GM12892 (cell line): ENCODE data around the gene SH3BP4.

Source experiments
- DNase-seq: peaks from one replicate; pipeline ENCODE4 v3.0.0; 2011; ENCODE audit not compliant: insufficient read length
- FAIRE-seq: peaks from 2 replicates; lab custom pipeline; 2011; peaks lifted over from hg19 to GRCh38; lab: Jason Lieb, UNC
- POLR2A ChIP-seq: IDR thresholded peaks from 2 replicates; pipeline ENCODE4 v1.6.1; 2011; ENCODE audit warnings: low read depth, low read length, control low read depth
- POLR2AphosphoS5 ChIP-seq: IDR thresholded peaks from 2 replicates; pipeline ENCODE4 v1.6.1; 2011; ENCODE audit warnings: low read depth, low read length, control low read depth
- TAF1 ChIP-seq: IDR thresholded peaks from 2 replicates; pipeline ENCODE4 v1.6.1; 2011; ENCODE audit warnings: low read depth, mild to moderate bottlenecking, control low read depth, low read length, borderline replicate concordance

The SH3BP4 gene

DNA sequence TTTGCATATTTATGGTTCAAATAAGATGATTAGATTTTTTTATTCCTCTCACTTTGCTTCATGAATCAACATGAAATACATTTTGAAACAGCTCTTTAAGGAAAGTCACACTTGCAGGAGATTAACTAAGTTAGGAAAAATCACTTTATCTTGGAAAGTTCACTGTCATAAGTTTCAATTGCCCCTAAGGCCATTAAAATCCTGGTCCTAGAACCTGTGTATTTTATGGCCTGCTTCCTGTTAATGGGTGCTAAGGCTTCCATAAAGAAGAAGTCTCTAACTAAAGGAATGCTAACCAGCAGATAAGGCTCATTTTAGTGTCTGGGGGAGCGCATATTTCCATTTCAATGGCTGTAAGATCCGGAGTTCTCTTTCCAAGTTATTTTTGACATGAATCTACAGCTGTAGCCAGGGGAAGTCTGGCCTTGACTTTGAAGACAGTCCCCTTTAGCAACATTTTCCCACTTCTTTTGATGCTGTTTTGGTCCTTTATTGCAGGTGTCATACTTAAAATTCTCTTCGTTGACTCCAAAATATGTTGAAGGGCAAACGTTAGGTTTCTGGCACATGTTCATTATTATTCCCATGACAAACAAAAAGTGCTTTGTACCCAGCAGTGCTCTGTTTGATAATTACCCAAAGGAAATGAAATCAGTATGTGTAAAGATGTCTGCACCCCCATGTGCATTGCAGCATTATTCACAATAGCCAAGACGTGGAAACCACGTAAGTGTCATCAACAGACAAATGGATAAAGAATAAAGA is 34.4 kb upstream of the SH3BP4 start:
- DNase-seq: no peak
- FAIRE-seq: no peak
- no peak for TF ChIP-seq POLR2A

DNA sequence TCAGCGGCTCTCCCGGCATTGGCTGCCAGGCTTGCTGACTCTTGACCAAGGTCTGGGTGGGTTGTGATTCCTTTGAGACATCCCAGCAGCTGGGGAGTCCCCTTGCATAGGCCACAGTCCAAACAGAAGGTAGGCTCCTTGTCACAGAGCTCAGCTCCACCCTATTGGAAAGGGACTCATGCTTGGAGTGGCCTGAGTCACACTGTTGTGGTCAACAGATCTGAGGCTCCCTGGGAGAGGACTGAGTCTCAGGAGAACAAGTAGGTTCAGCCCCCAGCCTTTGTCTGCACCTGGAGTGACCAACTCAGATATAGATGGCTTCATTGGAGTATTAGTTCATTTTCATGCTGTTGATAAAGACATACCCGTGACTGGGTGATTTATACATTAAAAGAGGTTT is 32.1 kb upstream of the SH3BP4 start:
- no peak for DNase-seq
- TF ChIP-seq POLR2AphosphoS5 (no peak), TAF1 (no peak)
- no peak for FAIRE-seq

DNA sequence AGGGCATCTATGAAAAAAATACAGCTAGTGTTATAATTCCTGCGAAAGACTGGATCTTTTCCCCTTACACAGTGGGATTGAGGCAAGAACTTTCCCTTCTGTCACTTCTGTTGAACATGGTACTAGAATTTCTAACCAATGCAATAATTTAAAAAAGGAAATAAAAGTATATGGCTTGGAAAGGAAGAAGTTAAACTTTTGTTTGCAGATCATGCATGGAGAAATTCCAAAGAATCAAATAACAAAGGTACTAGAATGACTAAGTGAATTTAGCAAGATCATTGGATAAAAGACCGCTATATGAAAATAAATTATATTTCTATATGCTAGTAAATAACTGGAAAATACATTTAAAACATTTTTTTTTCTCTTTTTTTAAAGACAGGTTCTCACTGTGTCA is 31.0 kb upstream of the SH3BP4 start:
- no peak for DNase-seq
- FAIRE-seq: no peak
- TF ChIP-seq POLR2AphosphoS5 (no peak), POLR2A (no peak), TAF1 (no peak)

DNA sequence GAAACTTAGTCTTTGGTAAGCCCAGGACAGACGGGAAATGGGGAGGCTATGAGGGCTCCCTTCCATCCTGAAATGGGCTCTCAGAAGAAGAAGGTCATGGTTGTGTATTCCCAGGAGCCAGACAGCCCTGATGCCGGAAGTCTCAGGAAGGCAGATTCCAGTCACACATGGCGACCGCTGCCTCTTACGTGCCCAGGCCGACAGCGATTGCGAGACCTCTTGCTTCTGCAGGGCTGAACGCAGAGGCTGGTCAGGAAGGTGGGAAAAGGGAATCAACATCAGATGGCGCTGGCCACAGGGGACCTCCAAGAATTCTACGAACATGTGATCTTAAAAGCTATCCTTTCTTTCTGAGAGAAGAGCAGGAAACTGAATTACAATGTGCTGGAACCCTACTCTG is 22.8 kb upstream of the SH3BP4 start:
- TF ChIP-seq POLR2AphosphoS5 (no peak), POLR2A (no peak), TAF1 (no peak)
- no peak for DNase-seq
- FAIRE-seq: no peak

DNA sequence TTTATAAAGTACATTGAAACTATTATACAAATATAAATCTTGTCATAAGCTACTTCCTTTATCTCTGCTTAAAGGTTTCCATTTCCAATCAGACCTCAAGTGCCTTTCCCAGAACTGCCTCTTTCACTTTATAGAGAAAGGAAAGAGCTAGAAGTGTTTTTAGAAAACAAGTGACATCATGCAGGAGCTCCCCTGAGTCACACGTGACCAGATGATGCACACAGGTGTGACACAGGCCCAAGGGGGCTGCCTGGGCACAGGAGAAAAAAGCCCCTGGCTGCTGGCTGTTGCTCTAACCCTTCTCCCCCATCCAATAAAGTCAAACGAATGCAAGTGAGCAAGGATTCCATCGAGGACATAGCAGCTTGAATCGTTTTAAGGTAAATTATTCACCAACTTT is 21.4 kb upstream of the SH3BP4 start:
- DNase-seq (no peak), FAIRE-seq (no peak)
- TF ChIP-seq POLR2AphosphoS5: no peak
- TF ChIP-seq POLR2A: no peak
- no peak for TF ChIP-seq TAF1

DNA sequence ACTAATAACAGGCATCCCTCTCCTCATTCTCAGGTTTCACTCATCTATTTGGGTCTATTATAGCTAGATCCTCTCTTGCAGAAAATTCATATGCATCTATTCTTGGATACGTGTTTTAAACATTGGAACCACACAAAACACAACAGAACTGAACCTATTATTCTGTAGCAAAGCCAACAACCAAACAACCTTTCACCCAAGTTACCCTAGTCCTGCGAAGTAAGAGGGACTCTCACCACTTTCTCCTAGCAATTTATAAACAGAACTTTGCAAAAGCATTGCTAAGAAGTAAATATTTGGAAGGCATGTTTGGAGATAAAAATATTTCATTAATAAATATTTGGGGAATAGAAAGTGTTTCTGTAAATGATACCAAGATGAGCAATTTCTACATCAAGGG is 20.4 kb upstream of the SH3BP4 start:
- no peak for DNase-seq
- no peak for FAIRE-seq
- TF ChIP-seq TAF1 (no peak), POLR2A (no peak), POLR2AphosphoS5 (no peak)

DNA sequence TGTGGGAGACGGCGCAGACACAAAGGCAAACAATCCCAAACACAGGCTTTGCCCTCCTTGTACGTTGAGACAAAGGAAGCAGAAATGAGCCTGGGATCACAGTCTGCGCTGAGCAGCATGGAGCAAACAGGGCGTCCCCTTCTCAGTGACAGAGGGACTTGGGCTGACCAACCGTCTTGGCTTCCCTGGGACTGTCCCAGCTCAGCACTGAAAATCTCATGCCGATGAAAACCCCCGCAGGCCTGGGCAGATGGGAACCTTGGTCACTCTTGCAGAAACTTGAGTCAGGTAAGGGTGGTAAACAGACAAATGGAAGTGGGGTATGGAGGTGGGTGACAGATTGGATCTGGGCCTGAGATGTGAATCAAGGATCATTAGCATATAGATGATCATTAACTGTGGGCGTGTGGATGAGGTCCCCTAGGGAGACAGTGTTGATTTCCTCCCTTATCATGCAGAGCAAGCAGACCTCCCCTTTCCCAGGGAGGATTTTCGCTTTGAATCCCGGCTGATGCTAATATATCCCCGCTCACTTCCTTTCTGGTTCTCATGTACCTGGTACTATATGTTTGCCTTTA is 19.1 kb upstream of the SH3BP4 start:
- no peak for FAIRE-seq
- no peak for DNase-seq
- TF ChIP-seq POLR2A: no peak
- no peak for TF ChIP-seq TAF1
- TF ChIP-seq POLR2AphosphoS5: no peak

DNA sequence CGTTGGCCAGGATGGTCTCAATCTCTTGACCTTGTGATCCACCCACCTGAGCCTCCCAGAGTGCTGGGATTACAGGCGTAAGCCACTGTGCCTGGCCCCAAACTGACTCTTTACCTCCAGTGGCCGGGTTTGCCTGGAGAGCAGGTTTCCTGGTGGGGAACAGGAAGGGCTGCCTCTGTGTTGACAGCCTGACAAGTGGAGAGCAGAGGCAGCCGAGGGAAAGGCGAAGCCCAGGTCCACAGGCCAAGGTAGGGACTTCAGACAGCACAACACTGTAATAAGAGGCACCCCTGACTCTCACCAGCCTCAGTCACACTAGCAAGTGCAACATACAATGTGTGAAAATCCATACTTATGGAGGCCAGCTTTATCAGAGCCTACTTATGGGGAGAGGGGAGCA is 16.5 kb upstream of the SH3BP4 start:
- TF ChIP-seq TAF1: no peak
- TF ChIP-seq POLR2AphosphoS5: no peak
- TF ChIP-seq POLR2A: no peak
- FAIRE-seq (no peak), DNase-seq (no peak)

DNA sequence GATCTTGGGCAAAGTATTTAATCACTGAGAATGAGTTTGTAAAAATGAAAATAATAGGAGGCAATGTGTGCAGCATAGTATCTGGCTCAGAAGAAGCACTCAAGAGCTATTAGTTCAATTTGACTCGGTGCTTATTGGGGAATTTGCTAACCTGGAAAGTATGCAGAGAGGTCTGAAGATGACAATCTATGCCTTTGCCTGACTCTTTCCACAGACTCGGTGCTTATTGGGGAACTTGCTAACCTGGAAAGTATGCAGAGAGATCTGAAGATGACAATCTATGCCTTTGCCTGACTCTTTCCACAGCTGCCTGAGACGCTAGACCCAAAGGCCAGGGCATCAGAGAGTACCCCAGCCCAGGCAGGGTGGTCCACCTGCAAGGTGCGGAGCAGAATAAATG is 12.2 kb upstream of the SH3BP4 start:
- TF ChIP-seq TAF1 (no peak), POLR2AphosphoS5 (no peak), POLR2A (no peak)
- DNase-seq: no peak
- FAIRE-seq: no peak

DNA sequence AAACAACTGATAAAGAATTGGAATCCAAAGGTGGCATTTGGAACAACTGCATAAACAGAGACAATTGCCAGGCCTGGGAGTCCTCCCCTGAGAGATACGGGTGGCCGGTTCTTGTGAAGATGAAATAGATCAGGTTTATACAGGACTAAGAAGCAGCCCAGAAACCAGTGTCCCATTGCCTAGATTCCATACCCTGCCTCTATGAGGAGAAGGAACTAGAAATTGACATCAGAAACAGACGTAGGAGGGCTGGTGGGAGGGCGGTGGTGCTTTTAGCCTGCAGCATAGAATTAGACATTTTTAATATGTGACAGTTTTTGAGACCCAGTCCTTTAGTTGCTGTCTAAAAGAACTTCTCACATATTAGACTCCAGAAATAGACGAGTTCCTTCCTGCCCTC is 11.8 kb upstream of the SH3BP4 start:
- FAIRE-seq (no peak), DNase-seq (no peak)
- no peak for TF ChIP-seq TAF1
- TF ChIP-seq POLR2A: no peak
- TF ChIP-seq POLR2AphosphoS5: no peak

DNA sequence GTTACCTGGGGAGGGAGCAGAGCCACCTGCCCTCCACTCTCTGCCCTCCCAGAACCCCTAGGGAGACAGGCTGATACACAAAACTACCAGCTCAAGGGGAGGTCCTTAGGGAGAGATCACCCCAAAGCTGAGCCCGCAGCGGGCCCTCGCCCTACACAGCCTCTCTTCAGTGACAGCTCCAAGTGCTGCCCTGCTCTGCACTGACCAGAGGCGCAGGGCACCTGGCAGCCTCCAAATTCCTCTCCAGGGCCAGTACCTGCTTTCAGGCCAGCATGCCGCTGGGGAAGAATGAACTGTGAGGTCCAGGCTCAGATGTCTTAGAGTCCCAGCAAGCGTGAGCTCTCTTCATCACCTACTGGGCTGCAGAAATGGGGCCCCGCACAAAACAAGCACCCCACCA is 11.3 kb upstream of the SH3BP4 start:
- no peak for FAIRE-seq
- TF ChIP-seq TAF1 (no peak), POLR2AphosphoS5 (no peak), POLR2A (no peak)
- DNase-seq: no peak

DNA sequence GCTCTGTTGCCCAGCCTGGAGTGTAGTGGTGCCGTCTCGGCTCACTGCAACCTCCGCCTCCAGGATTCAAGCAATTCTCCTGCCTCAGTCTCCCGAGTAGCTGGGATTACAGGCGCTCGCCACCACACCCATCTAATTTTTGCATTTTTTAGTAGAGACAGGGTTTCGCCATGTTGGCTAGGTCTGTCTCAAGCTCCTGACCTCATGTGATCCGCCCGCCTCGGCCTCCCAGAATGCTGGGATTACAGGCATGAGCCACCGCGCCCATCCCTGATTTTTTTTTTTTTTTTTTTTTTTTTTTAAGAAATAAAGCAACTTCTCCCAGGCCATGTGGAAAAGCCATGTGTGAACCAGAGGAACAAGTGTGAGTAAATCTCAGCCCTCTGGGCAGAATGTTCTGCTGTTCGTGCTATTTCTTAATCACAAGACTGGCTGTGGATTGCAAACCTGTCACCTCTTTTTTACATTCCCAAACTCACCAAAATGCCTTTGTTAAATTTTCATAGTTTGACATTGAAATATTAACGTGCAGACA is 6.4 kb upstream of the SH3BP4 start:
- no peak for FAIRE-seq
- TF ChIP-seq POLR2AphosphoS5 (no peak), TAF1 (no peak), POLR2A (no peak)
- no peak for DNase-seq

DNA sequence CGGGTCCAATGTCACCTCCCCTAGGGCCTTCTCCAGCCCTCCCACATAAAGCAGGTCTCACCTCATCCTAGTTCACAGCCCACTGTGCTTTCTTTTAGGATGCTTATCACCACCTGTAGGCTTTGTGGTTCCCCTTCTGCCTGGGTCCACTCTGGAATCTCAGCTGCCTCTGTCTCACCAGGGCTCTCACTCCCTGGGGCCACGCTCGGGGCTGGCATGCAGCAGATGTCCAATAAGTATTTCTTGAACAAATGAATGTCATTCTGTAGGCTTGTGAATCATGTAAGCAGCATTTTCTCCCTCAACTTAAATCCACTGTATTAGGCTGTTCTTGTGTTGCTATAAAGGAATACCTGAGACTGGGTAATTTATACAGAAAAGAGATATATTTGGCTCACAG is 4.3 kb upstream of the SH3BP4 start:
- no peak for FAIRE-seq

More for the DNA sequence above, 4.3 kb upstream of the SH3BP4 start:
- DNase-seq: no peak
- TF ChIP-seq POLR2A: no peak
- TF ChIP-seq TAF1: no peak
- no peak for TF ChIP-seq POLR2AphosphoS5
